Heart left ventricle (tissue), 13 donors: Measurements from ENCODE around the gene ZEB2.

Experiments used
- CTCF ChIP-seq, 12 donors: fragments of 200-600 bp; sonication (generic) in 4 of 12; IDR thresholded peaks; one replicate each; pipeline versions ENCODE4 v1.5.0 to v1.8.0; 2018 to 2022; ENCODE audit warnings: antibody characterized with exemption in 12 of 12, mild to moderate bottlenecking in 5 of 12
- POLR2A ChIP-seq, 2 donors: fragments of 450-650 bp; IDR thresholded peaks; one replicate each; pipeline ENCODE4 v1.6.1; 2017; ENCODE audit warnings: antibody characterized with exemption in 2 of 2, mild to moderate bottlenecking in 2 of 2, moderate library complexity in 2 of 2
- donor health status: ischemic (EF 13 %, LVEDD 7.1; RV severe dilation, severe dysfunction).
- donor health status: DM: no; HTN: yes; CAD: no.
- donor health status: DM: no; HTN: no; CAD: no.
- donor health status: ischemic (EF 25% LVEDD 6.9; RV normal size, moderate dysfunction).
- donor health status: ischemic (EF 25% LVEDD 5.7; RV mildly dilated, moderate dysfunction).
- donor health status: ischemic (EF 35%, LVEDD 5.7; RV mildly dilated, moderate dysfunction).
- donor health status: nonischemic (EF 11% LVEDD 7.7; RV severe dilation, severe dysfunction).
- donor health status: DM: yes; HTN: yes; CAD: no.
- donor health status: PGD.
- donor health status: ischemic (EF 29% LVEDD 5.4; RV normal size, mild dysfunction).
- donor health status: nonischemic (EF 23%, LVEDD 6.1; RV moderate dilation, normal function).

DNA sequence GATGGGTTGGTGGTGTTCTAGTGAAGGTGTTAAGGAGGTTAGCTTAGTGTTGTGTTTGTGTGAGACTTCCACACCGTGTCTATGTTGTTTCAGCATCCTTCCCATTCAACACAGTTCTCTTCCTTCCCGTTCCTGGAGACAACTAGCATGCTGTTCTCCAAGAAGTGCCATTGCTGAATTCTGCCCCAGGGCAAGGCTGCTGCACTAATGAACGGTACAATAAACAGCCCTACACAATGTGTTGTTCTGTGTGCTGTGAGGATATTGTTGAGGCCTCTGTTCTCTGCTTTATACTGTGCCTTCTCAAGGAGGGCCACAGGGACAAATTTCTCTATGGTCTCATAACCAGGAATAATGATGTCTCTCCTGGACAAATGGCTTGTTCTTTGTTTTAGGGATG, 39.8 kb upstream of the ZEB2 start:
- TF ChIP-seq CTCF (IDR thresholded peaks at IDR 0.05) (no peak), POLR2A (IDR thresholded peaks at IDR 0.05) (no peak)
